ENCODE data around the gene BCKDHB.

Gene BCKDHB

GRCh38 chr6:80382811-80383210 is 276.3 kb downstream of the BCKDHB start:
- no peak for DNase-seq (ENCODE audit: extremely low read depth, insufficient read length)

GRCh38 chr6:80388507-80388906 is 282.0 kb downstream of the BCKDHB start:
- no peaks in the 10 kb centered on the region for H3K36me3 ChIP-seq (ENCODE audit: control insufficient read depth, insufficient read depth, low read length)
- no peak for TF ChIP-seq CTCF (IDR thresholded peaks at IDR 0.05; ENCODE audit: insufficient read depth, low read length, poor library complexity, severe bottlenecking)
- DNase-seq (ENCODE audit: extremely low read depth, insufficient read length), result no peak
- no peak overlapping the region for H3K4me3 ChIP-seq (replicated peaks; ENCODE audit: low read depth, low read length)
- no peaks in the 10 kb centered on the region for H3K27me3 ChIP-seq (replicated peaks; ENCODE audit: control insufficient read depth, insufficient read depth, low read length)

More at GRCh38 chr6:80382811-80383210, 276.3 kb downstream of the BCKDHB start:
- Histone ChIP-seq H3K27me3 (replicated peaks; ENCODE audit: control insufficient read depth, insufficient read depth, low read length) (no peaks in the 10 kb centered on the region), H3K36me3 (ENCODE audit: control insufficient read depth, insufficient read depth, low read length) (no peaks in the 10 kb centered on the region), H3K4me3 (replicated peaks; ENCODE audit: low read depth, low read length) (no peak overlapping the region)
- no peak for TF ChIP-seq CTCF (IDR thresholded peaks at IDR 0.05; ENCODE audit: insufficient read depth, low read length, poor library complexity, severe bottlenecking)

All from GM06990 (cell line).